ENCODE results near the gene TEX26.

DNA sequence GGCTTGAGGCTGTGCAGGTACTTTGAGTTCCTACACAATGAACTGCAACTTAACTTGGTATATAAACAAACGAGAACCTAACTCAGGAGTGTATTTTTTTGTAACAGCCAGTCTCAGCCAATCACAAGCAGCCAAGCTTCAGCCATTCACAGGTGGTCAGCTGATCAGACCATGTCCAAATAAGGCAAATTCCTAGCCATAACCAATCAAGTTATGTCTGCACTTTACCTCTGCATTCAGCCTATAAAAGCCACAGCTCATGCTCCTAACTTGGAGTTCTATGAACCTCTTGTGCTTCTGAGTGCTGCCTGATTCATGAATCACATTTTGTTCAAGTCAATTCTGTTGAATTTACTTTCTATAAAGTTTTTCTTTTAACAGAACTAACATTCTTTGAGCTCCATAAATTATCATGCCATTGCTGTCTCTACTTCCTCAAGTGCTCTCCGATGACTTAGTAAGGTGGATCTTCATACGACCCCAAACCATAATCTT is 43.2 kb upstream of the TEX26 start:
- TF ChIP-seq CTCF (IDR thresholded peaks at IDR 0.05), result no peak
- no peak for TF ChIP-seq POLR2A (IDR thresholded peaks at IDR 0.05)
